Measurements from ENCODE around the gene PIGA. TPM values are rescaled to one million over a fixed set of nuclear protein-coding genes. Genes with fewer than 3 reads are reported as not detected.

PIGA gene
- 10 to 100 TPM in 1 of 2 donors, 1 to 10 TPM in 1; 9.3 to 14.0 TPM for total RNA-seq

DNA sequence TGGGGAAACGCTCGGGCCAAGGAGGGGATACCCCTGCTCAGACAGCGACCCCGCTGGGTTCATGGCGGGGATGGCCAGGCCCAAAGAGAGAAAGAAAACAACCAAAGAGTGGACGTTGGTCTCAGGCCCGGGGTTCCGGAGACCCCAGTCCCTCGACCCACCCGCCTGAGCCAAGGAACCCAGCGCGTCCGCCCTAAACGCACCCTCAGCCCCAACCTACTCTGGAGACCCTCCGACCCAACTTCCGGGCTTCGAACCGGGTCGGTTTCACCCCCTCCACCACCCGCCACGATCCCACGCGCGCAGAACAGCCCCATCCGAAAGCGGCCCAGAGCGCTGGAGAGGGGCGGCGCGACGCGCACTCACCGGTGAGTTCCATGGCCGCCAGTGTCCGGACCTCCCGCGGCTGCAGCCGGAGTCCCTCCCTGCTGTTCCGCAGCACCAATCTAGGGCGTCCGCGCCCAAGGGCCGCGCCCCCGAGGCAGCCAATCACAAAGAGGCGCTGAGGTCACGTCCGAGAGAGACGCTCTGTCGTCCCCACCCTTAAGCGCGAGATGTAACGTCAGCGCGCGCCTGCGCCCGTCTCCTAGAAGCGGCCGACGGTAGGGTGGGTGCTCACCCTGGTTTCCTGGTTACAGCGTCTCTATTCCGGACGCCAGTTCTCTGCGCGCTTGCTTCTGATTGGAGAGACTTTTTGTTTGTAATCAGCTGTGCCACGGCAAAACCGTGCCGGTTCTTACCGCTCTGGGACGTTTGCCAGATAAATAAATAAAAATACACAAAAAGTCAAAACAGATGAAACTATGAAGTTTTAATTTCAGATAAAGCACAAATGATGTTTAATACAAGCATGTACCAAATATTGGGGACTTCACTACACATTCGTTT lies at the start of gene PIGA:
PIGA (minus strand) TSS at position 389 of the 888 bp plus-strand sequence. CDS start 3,593 bp downstream, outside the sequence.

DNA sequence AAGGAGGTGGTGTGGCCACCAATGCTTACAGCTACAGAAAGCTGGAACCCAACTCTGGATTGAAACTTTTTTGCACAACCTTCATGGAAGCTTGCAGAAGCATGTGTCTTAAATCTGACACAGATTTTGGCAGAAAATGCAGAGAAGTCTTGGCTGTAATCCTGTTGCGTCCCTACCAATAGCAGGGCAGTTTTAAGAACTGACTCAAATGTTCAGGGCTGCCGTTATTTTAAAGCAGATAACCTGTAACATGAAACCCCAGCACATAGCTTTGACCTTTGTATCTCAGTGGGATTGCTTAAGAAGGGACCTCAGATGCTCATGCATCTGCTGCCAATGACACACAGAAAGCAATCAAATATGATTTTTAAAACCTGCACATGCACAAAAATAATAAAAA lies 49.0 kb upstream of the PIGA start, which contains the start of gene VEGFD:
VEGFD (minus strand) TSS at position 110 of the 400 bp plus-strand sequence. CDS start 467 bp downstream, outside the sequence.

DNA sequence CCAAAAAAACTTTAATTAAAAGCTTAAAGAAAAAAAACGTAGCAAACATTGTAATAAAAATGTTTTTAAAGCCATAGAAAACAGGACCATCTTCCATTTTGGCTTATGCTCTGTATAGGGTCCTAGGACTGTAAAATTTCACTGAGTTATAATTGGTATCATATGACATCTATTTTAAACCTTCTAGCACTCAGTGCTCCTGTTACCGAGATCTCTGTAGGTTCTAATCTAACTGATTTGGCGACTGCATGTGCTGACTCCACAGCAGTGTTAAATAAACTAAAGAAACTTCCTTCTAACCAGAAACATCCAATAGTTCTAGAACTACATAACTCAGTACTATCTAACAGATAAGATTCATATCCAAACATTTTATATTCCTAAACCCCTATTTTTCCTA lies 19.8 kb downstream of the PIGA start, which contains the start of gene ASB11:
ASB11 (minus strand) TSS at position 132 of the 400 bp plus-strand sequence; CDS start at position 97, 35 bp downstream.

GRCh38 chrX:15269618-15270521 lies 65.5 kb downstream of the PIGA start, which contains the start of gene ASB9:
Gene ASB9, minus strand, starts transcription at chrX:15270083. Its CDS starts 209 bp downstream, at chrX:15269874.

Other genes starting within 250 kb of the PIGA start
- gene ASB9, start 65.4 kb downstream of the PIGA start, total RNA-seq = 10 to 100 TPM; 17.2 to 24.3 TPM
- under 1 TPM; under 0.01 to 0.33 TPM for gene ASB11, start 19.9 kb downstream of the PIGA start, total RNA-seq
- gene VEGFD, start 48.9 kb upstream of the PIGA start, total RNA-seq = under 1 TPM; 0.34 to 1.00 TPM
- gene PIR, start 157.8 kb upstream of the PIGA start, total RNA-seq = 100 to 1,000 TPM; 166 to 193 TPM
- gene BMX, start 165.3 kb upstream of the PIGA start, total RNA-seq = under 1 TPM in 1 of 2 donors, not detected in 1; 0.34 TPM